HUES64 (cell line): ENCODE measurements around the gene HOXB5.
A peak's percentile ranks its signal among the peaks of the same experiment; 100 is the strongest.

ENCODE experiments used
- H3K27ac ChIP-seq: 2 replicates; pipeline ENCODE4 v1.7.0; 2013; ENCODE audit warnings: low read depth, low read length, inconsistent platforms
- H3K27me3 ChIP-seq: 2 replicates; pipeline ENCODE4 v1.6.1; 2013; ENCODE audit warnings: mild to moderate bottlenecking, low read length; ENCODE audit not compliant: insufficient read depth
- H3K36me3 ChIP-seq: 2 replicates; pipeline ENCODE4 v1.6.1; 2013; ENCODE audit warnings: mild to moderate bottlenecking, low read length; ENCODE audit not compliant: insufficient read depth
- H3K4me1 ChIP-seq: 2 replicates; pipeline ENCODE4 v1.6.1; 2013; ENCODE audit warnings: mild to moderate bottlenecking, low read length, moderate library complexity; ENCODE audit not compliant: insufficient read depth
- H3K4me3 ChIP-seq: 2 replicates; pipeline ENCODE4 v1.5.1; 2013; ENCODE audit warnings: mild to moderate bottlenecking, low read length, moderate library complexity
- H3K9ac ChIP-seq: 2 replicates; pipeline ENCODE4 v1.6.1; 2013; ENCODE audit warnings: mild to moderate bottlenecking, low read depth, low read length
- H3K9me3 ChIP-seq: 2 replicates; pipeline ENCODE4 v1.6.1; 2013; ENCODE audit warnings: low read depth, low read length; ENCODE audit not compliant: insufficient read depth
- WGBS: fragments of 150-250, 120-280 bp; methylation state at CpG from one replicate; pipeline ENCODE4 v1.1.7; 2013; ENCODE audit warnings: missing lambda C conversion rate; 5-methylcytosine and 5-hydroxymethylcytosine counted together

Gene HOXB5

GRCh38 chr17:48551214-48551555, 42.4 kb downstream of the HOXB5 start:
- H3K4me3 ChIP-seq: no peak overlapping the region
- no peaks in the 10 kb centered on the region for H3K36me3 ChIP-seq
- WGBS: 4% methylated on average over 18 of the region's 19 CpGs
- no peak overlapping the region for H3K9ac ChIP-seq
- peaks cover 100% of the 10 kb centered on the region for H3K27me3 ChIP-seq
- H3K4me1 ChIP-seq: peaks cover 45% of the 10 kb centered on the region
- no peaks in the 10 kb centered on the region for H3K9me3 ChIP-seq
- no peak overlapping the region for H3K27ac ChIP-seq

- Histone ChIP-seq H3K9ac (no peak overlapping the region), H3K36me3 (no peaks in the 10 kb centered on the region), H3K4me3 (peak overlapping the region; percentile 12; the same call in 1 of the 2 replicates), H3K27me3 (peaks cover 100% of the 10 kb centered on the region), H3K27ac (no peak overlapping the region), H3K4me1 (peaks cover 51% of the 10 kb centered on the region), H3K9me3 (no peaks in the 10 kb centered on the region)
- 3% methylated on average over 70 of the region's 70 CpGs for WGBS
Observed at GRCh38 chr17:48550502-48551213, 42.9 kb downstream of the HOXB5 start.

GRCh38 chr17:48549914-48550501, 43.6 kb downstream of the HOXB5 start:
- Histone ChIP-seq H3K36me3 (no peaks in the 10 kb centered on the region), H3K9me3 (no peaks in the 10 kb centered on the region), H3K9ac (no peak overlapping the region), H3K4me1 (peaks cover 53% of the 10 kb centered on the region), H3K4me3 (no peak overlapping the region), H3K27ac (no peak overlapping the region), H3K27me3 (peaks cover 100% of the 10 kb centered on the region)
- WGBS: 24% methylated on average over 18 of the region's 18 CpGs

- WGBS: 11% methylated on average over 3 of the region's 3 CpGs
- peaks cover 100% of the 10 kb centered on the region for H3K27me3 ChIP-seq
Observed at GRCh38 chr17:48549281-48549630, 44.3 kb downstream of the HOXB5 start.

GRCh38 chr17:48548523-48549280, 44.9 kb downstream of the HOXB5 start:
- Histone ChIP-seq H3K4me1 (peaks cover 58% of the 10 kb centered on the region), H3K9me3 (no peaks in the 10 kb centered on the region), H3K36me3 (no peaks in the 10 kb centered on the region), H3K9ac (no peak overlapping the region), H3K4me3 (peak overlapping the region; percentile 24), H3K27ac (no peak overlapping the region; the same call in 1 of the 2 replicates), H3K27me3 (peaks cover 100% of the 10 kb centered on the region)
- WGBS: 19% methylated on average over 4 of the region's 6 CpGs

More at GRCh38 chr17:48549281-48549630, 44.3 kb downstream of the HOXB5 start:
- no peak overlapping the region for H3K27ac ChIP-seq
- no peaks in the 10 kb centered on the region for H3K9me3 ChIP-seq
- no peaks in the 10 kb centered on the region for H3K36me3 ChIP-seq
- peaks cover 54% of the 10 kb centered on the region for H3K4me1 ChIP-seq
- no peak overlapping the region for H3K9ac ChIP-seq
- no peak overlapping the region for H3K4me3 ChIP-seq

DNA sequence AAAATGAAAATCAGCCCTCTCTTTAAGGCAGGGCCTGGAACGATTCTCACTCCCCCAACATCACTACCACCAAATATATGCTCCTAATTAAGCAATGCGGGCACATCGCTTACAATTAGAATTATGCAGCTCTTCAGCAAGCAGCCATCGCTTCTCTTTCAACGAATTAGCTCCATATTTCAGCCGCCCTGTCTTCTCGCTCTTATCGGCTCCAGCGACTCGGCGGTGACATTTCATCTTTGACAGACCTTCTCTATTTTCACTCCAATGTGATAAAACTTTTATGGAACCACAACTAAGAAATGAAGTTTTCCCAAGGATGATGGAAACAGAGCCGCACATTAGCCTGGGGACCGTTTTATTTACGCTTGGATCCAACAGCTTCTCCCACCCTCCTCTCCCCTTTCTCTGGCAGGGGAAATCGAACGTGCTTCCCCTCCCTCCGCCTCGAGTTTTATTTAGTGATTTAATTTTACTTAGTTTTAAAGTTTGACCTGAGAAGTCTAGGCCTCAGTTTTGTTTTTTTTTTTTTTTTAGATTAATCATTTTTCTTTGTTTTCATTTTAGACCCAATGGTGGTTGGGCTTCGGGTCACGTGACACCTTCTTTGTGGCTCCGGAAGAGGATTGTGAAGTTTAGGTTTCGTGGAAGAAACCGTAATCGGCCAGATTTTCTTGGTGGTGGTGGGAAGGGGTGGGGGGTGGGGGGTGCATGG, 45.6 kb downstream of the HOXB5 start:
- Histone ChIP-seq H3K9me3 (no peaks in the 10 kb centered on the region), H3K4me1 (peaks cover 58% of the 10 kb centered on the region), H3K36me3 (no peaks in the 10 kb centered on the region), H3K27ac (no peak overlapping the region), H3K4me3 (peak overlapping the region; percentile 8; the same call in 1 of the 2 replicates), H3K9ac (no peak overlapping the region), H3K27me3 (peaks cover 100% of the 10 kb centered on the region)
- 49% methylated on average over 20 of the region's 24 CpGs for WGBS

- Histone ChIP-seq H3K27me3 (peaks cover 100% of the 10 kb centered on the region), H3K36me3 (no peaks in the 10 kb centered on the region), H3K4me3 (peak overlapping the region; percentile 29), H3K9me3 (no peaks in the 10 kb centered on the region), H3K4me1 (peaks cover 62% of the 10 kb centered on the region), H3K9ac (no peak overlapping the region), H3K27ac (peak overlapping the region; percentile 50; the same call in 1 of the 2 replicates)
- 25% methylated on average over 9 of the region's 10 CpGs for WGBS
Observed at GRCh38 chr17:48546924-48547807, 46.4 kb downstream of the HOXB5 start.

DNA sequence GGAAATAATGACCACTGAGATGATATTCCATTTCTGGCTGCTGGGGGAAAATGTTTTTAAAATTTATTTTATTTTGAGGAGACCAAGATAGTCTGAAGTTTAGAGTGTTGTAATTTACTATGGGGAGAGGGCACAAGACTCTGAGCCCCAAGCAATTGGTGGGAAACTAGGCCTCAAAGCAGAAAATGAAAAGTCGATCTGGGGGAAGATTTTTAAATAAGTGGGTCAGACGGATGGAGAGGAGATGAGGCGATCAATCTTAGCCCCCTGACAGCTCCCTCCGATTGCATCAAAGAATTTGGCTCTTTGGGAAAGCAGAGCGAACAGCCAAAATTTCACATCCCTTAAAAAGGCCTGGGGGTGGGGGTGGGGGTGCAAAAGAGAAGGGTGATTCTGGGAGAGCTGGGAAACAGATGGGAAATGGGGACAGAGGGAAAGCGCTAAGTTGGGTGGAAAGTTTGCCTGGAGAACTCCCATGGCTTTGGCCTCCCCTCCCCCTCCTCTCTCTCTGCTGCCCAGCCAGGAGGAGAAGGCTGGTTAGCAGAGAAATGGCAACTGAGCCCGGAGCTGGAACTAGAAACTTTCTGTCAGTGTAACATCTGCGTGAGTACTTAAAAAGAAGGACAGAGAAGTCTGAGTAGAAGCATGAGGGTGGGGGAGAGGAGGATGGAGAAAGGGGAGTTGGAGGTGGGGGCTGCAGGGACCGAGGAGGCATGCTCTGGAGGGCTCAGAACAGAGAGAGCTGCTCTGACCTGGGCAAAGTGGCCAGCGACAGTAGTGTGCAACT, 47.2 kb downstream of the HOXB5 start:
- Histone ChIP-seq H3K27ac (peak overlapping the region; percentile 50; the same call in 1 of the 2 replicates), H3K36me3 (no peaks in the 10 kb centered on the region), H3K4me3 (peak overlapping the region; percentile 29), H3K9ac (no peak overlapping the region), H3K27me3 (peaks cover 100% of the 10 kb centered on the region), H3K9me3 (no peaks in the 10 kb centered on the region), H3K4me1 (peaks cover 62% of the 10 kb centered on the region)
- WGBS: 13% methylated on average over 9 of the region's 10 CpGs

DNA sequence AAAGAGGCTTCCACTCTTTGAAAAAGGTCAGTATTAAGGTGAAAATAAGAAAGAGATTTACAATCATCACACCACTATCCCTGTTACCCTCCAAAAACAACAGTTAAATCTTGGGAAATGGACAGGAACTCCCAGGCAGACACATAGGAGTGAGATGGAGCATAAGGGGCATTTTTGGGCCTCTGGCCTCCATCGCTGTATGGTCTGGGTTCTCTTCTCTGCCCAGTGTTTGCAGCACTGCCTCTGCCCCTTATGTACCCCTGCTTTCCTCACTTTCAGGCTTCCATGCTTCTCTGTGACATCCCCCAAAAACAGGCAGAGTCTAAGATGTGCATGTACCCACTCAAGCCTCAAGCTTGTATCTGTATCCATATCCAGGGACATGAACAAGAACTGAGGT, 48.0 kb downstream of the HOXB5 start:
- no peak overlapping the region for H3K9ac ChIP-seq
- no peak overlapping the region for H3K4me3 ChIP-seq
- 86% methylated on average over 1 of the region's 1 CpG for WGBS
- peaks cover 65% of the 10 kb centered on the region for H3K4me1 ChIP-seq
- no peaks in the 10 kb centered on the region for H3K9me3 ChIP-seq
- no peak overlapping the region; the same call in 1 of the 2 replicates for H3K27ac ChIP-seq
- no peaks in the 10 kb centered on the region for H3K36me3 ChIP-seq
- H3K27me3 ChIP-seq: peaks cover 100% of the 10 kb centered on the region

GRCh38 chr17:48545022-48545375, 48.6 kb downstream of the HOXB5 start, which contains the start of gene HOXB2:
HOXB2 (minus strand) TSS chr17:48545109; CDS start chr17:48544911, 198 bp downstream.
- Histone ChIP-seq H3K4me3 (peak within 1 kb of the TSS; percentile 53), H3K9me3 (no peaks in the 10 kb centered on the region), H3K9ac (peak within 1 kb of the TSS; percentile 43; the same call in 1 of the 2 replicates), H3K36me3 (no peaks in the 10 kb centered on the region), H3K4me1 (peaks cover 63% of the 10 kb centered on the region), H3K27me3 (peaks cover 100% of the 10 kb centered on the region), H3K27ac (no peak within 1 kb of the TSS; the same call in 1 of the 2 replicates)
- WGBS: 14% methylated on average over 11 of the region's 12 CpGs
